Measurements from ENCODE around the gene B3GAT1.

Gene B3GAT1

GRCh38 chr11:134366254-134366653 lies 45.8 kb downstream of the B3GAT1 start:
- H3K27me3 ChIP-seq, result no peaks in the 10 kb centered on the region
- no peak overlapping the region for H3K27ac ChIP-seq
- H3K4me3 ChIP-seq (ENCODE audit: low read depth in 1 of 2, low read length in 1 of 2), result no peak overlapping the region
- no peaks in the 10 kb centered on the region for H3K4me1 ChIP-seq (ENCODE audit: control insufficient read depth in 1 of 2, insufficient read depth in 1 of 2, low read depth in 1 of 2, low read length in 1 of 2)
- TF ChIP-seq, protein P1, sequence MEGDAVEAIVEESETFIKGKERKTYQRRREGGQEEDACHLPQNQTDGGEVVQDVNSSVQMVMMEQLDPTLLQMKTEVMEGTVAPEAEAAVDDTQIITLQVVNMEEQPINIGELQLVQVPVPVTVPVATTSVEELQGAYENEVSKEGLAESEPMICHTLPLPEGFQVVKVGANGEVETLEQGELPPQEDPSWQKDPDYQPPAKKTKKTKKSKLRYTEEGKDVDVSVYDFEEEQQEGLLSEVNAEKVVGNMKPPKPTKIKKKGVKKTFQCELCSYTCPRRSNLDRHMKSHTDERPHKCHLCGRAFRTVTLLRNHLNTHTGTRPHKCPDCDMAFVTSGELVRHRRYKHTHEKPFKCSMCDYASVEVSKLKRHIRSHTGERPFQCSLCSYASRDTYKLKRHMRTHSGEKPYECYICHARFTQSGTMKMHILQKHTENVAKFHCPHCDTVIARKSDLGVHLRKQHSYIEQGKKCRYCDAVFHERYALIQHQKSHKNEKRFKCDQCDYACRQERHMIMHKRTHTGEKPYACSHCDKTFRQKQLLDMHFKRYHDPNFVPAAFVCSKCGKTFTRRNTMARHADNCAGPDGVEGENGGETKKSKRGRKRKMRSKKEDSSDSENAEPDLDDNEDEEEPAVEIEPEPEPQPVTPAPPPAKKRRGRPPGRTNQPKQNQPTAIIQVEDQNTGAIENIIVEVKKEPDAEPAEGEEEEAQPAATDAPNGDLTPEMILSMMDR (IDR thresholded peaks at IDR 0.05), result no peak
- no peaks in the 10 kb centered on the region for H3K36me3 ChIP-seq
- no peaks in the 10 kb centered on the region for H3K9me3 ChIP-seq

DNA sequence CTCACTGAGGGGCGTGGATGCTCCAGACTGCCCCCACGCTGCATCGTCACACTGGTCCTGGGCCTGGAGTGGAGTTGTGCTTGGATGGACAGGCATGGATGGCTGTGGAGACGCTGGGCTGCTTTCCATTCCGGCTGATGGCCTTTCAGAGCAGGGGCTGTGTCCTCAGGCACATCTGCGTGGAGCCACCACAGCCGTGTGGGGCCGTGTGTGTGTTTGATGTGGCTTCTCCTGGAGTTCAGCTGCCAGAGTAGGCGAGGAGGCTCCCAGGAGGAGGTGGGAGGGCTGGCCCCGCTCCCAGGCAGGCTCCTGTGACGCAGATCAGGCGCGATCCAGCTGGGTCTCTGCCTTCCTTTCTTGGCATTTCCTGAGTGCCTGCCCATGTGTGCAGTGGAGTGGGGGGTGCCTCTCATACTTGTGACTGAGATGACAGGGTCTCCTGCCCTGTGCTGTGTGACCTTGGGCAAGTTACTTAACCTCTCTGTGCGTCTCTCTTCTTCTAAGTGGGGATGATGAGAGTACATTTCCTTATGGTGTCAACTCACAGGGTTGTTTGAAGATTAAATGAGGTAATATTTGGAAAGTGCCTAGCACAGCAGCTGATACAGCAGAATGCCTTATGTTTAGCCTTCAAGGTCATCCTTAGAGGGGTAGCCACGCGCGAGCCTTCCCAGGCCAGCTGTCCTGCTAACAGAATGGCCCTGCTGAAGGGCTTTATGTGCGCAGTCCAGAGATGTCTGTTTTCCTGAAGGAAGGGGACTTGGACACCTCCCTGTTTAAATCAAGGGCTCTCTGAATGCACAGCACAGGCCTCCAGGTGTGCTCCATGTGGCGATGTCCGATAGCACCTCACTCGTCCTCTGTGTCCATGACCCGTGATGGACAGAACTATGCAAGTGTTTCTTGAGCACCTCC lies 46.8 kb downstream of the B3GAT1 start:
- Histone ChIP-seq H3K27me3 (peaks cover 7% of the 10 kb centered on the region), H3K36me3 (no peaks in the 10 kb centered on the region), H3K9me3 (no peaks in the 10 kb centered on the region), H3K4me1 (ENCODE audit: control insufficient read depth in 1 of 2, insufficient read depth in 1 of 2, low read depth in 1 of 2, low read length in 1 of 2) (no peaks in the 10 kb centered on the region), H3K27ac (no peak overlapping the region), H3K4me3 (ENCODE audit: low read depth in 1 of 2, low read length in 1 of 2) (no peak overlapping the region)
- TF ChIP-seq, protein P1 (IDR thresholded peaks at IDR 0.05), result no peak

- TF ChIP-seq, protein P1 (IDR thresholded peaks at IDR 0.05), result no peak
Observed at GRCh38 chr11:134364261-134364660, 47.8 kb downstream of the B3GAT1 start.

GRCh38 chr11:134363592-134363991 lies 48.5 kb downstream of the B3GAT1 start:
- TF ChIP-seq, protein P1 (IDR thresholded peaks at IDR 0.05), result no peak
- Histone ChIP-seq H3K9me3 (no peaks in the 10 kb centered on the region), H3K4me3 (ENCODE audit: low read depth in 1 of 2, low read length in 1 of 2) (no peak overlapping the region), H3K27me3 (peaks cover 15% of the 10 kb centered on the region), H3K4me1 (ENCODE audit: control insufficient read depth in 1 of 2, insufficient read depth in 1 of 2, low read depth in 1 of 2, low read length in 1 of 2) (no peaks in the 10 kb centered on the region), H3K27ac (no peak overlapping the region), H3K36me3 (no peaks in the 10 kb centered on the region)

More at GRCh38 chr11:134364261-134364660, 47.8 kb downstream of the B3GAT1 start:
- H3K9me3 ChIP-seq, result no peaks in the 10 kb centered on the region
- no peaks in the 10 kb centered on the region for H3K4me1 ChIP-seq (ENCODE audit: control insufficient read depth in 1 of 2, insufficient read depth in 1 of 2, low read depth in 1 of 2, low read length in 1 of 2)
- H3K27me3 ChIP-seq, result peaks cover 15% of the 10 kb centered on the region
- H3K36me3 ChIP-seq, result no peaks in the 10 kb centered on the region
- H3K4me3 ChIP-seq (ENCODE audit: low read depth in 1 of 2, low read length in 1 of 2), result no peak overlapping the region
- H3K27ac ChIP-seq, result no peak overlapping the region

DNA sequence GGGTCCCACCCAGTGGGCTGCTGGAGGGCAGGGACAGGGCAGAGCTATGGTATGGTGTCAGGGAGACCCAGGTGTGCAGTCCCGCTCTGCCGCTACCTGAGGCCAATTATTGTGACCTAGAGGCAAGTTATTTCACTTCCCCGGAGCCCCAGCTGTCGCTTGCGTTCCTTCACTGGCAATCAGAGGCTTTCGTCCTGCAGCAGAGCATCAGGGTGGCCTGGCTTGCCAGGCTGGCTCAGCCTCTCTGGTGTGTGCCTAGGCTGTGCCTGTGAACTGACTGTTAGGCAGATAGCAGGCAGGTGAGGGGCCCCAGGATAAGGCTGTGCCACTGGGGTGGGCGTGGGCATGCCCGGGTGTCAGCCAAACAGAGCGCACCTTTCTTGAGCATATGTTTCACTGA lies 48.9 kb downstream of the B3GAT1 start:
- H3K4me1 ChIP-seq (ENCODE audit: control insufficient read depth in 1 of 2, insufficient read depth in 1 of 2, low read depth in 1 of 2, low read length in 1 of 2), result no peaks in the 10 kb centered on the region
- H3K27ac ChIP-seq, result no peak overlapping the region
- no peak overlapping the region for H3K4me3 ChIP-seq (ENCODE audit: low read depth in 1 of 2, low read length in 1 of 2)
- no peaks in the 10 kb centered on the region for H3K36me3 ChIP-seq
- peaks cover 15% of the 10 kb centered on the region for H3K27me3 ChIP-seq
- H3K9me3 ChIP-seq, result no peaks in the 10 kb centered on the region
- TF ChIP-seq, protein P1 (IDR thresholded peaks at IDR 0.05), result no peak
